Left hindlimb (tissue), 1 donor: ENCODE results near the gene SAXO2.
"Not testable (repeated sequence)": the region's sequence is repeated elsewhere in the genome, so short reads cannot be mapped to it uniquely, and the experiment has no call there.

ENCODE experiments used
- DNase-seq: peaks from one replicate; pipeline ENCODE4 v3.0.0-alpha.2; 2018

SAXO2 gene, protein sequence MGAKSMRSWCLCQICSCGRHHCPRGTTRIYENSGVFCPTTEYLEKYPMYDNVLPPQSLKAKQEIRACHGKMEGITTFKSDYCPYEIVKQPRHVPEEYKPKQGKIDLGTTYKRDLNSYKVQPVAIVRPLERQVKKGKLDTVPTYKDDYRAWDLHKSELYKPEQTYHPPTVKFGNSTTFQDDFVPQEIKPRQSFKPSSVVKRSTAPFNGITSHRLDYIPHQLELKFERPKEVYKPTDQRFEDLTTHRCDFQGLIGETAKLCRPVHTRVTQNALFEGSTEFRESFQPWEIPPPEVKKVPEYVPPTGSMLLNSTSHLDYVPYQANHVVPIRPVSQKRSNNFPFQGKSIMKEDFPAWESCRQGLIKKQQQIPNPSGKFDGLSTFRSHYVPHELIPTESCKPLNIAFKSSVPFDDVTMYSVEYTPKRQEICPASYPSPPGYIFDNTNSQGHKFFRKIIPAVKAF

DNA sequence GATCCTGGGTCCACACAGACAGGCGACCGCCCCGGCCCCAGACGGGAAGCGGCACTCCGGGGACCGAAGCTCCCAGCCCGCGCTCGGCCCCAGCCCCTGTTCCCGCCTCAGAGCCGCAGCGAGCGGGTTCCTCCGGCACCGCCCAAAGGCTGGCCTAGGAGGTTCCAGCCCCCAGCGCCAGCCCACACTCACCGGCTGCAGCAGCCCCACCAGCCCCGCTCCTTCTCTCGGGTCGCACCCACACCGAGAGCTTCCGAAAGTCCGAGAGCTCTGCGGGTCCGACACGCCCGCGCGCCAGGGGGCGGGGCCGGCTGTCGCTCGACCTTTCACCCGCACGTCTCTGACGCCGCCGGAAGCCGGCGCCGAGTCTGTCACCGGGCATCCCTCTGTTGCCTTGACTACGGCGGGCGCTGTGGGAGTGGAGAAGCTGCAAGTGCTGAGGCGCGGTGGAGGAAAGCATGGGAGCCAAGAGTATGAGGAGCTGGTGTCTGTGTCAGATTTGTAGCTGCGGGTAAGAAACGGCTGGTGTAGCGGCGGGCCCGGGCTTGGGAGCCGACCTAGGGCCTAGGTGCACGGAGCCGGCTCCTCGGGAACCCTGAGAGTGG lies at the start of gene SAXO2, which contains the start of gene EFL1:
Gene SAXO2 (plus strand): TSS at position 397 of the 605 bp plus-strand sequence. CDS start 62 bp downstream, at position 459.
Gene EFL1 (minus strand): TSS at position 313 of the 605 bp plus-strand sequence. CDS start 956 bp downstream, outside the sequence.
- peak; percentile 95 for DNase-seq

DNA sequence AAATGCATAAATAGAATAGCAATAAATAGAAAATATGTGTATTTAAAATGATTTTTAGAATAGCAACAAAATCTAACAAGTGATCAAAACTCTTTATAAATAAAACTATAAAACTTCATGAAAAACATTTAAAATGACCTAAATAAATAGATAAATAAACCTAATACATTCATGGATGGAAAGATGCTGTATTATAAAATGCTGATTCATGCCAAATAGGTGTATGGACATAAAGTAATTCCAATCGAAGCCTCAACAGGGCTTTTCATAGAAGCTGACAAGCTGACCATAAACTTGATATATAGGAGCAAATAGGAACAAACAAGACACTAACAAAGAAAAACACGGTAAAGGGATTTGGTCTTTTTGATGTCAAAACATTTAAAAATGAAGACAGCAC lies 46.5 kb upstream of the SAXO2 start:
- not testable (repeated sequence) for DNase-seq

DNA sequence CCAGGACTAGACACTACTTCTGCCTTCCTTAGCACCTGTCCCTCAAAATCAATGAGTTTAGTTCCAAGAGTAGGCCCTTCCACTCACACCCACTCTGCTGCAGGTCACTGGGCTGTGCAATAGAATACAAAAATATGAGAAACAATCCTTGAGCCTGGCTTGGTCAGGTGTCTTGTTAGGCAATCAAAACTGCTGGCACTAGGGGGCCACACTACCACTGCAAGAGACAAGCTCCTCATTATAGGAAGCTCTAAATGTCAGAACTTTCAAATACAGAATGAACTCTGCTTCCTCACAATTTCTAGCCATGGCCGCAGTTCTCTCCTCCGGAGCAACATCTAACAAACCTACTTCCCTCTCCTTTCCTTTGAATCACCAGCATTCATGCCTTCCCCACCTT lies 41.1 kb upstream of the SAXO2 start:
- DNase-seq = not testable (repeated sequence)

DNA sequence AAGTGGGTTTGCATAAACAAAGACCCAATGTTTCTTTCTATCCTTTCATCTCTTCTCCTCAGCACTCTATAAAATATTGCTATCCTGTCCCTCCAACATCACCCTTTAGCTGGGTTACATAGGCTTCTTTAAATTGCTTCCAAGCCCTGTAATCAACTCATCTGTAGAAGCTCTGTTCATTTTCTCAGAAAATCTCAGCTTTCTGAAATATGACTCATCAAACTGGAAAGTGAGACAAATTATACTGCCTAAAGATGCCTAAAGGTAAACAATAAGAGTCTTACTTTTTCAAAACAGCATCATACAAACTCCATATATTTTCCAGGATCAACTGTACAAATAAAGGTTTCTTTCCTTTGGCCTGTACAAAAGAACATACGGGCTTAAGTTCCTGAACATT lies 33.9 kb upstream of the SAXO2 start:
- no peak for DNase-seq

DNA sequence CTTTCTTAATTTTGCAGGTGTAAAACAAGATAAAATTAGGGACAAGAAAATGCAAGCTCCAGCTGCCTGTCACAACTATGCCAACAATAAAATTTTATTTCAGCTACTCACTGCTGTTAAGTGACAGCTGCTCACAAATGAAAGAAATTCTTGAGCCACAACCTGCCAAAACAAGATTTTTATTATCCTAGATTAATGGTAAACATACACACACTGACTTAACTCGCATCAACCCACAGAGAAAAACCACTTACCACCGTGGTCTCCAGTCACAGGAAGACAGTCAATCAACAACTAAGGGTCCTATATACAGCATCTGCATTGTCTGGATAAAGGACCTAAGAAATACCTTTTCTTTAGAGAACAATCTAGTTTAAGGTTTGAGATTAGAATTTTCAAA lies 31.4 kb upstream of the SAXO2 start:
- DNase-seq = no peak

DNA sequence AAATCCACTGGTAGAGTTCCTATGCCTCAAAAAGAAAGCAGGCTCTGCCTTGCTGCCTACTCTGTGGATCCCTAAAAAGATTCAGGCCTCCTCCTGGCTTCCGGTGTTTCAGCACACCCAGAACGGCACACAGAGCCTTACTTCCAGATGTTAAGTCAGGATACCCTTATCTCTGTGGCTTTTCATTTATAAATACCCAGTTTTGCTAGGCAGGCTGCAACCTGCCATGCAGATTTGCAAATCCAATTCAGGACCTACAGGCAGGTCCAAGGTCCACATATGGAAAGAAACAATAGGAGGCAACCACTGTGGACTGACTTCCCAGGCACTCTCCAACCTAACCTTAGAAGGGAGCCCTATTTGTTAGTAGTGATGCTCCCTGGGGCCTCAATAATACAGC lies 30.8 kb upstream of the SAXO2 start:
- DNase-seq = no peak

DNA sequence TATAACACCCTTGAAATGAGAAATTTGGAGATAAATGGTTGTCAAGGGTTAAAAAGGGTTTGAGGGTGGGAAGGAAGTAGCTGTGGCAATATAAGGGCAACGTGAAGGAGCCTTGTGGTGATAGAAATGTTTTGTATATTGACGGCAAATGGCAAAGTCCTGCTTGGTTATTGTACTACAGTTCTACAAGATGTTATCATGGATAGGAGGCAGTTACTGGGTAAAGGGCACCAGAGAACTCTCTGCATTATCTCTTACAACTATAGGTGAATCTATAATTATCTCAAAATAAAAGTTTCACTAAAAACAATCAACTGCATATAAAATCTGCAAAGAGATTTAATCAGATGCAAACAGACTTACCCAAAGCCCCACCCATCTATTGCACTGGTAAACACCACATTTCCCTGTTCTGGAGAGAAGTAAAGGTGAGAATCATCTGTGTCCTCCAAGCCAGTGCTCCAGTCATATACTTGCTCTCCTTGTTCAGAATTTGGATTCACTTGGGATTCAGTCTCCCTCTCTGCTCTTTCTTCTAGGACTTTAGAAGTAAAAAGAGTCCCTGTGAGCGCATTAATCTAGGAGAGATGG lies 24.6 kb upstream of the SAXO2 start:
- DNase-seq = not testable (repeated sequence)

DNA sequence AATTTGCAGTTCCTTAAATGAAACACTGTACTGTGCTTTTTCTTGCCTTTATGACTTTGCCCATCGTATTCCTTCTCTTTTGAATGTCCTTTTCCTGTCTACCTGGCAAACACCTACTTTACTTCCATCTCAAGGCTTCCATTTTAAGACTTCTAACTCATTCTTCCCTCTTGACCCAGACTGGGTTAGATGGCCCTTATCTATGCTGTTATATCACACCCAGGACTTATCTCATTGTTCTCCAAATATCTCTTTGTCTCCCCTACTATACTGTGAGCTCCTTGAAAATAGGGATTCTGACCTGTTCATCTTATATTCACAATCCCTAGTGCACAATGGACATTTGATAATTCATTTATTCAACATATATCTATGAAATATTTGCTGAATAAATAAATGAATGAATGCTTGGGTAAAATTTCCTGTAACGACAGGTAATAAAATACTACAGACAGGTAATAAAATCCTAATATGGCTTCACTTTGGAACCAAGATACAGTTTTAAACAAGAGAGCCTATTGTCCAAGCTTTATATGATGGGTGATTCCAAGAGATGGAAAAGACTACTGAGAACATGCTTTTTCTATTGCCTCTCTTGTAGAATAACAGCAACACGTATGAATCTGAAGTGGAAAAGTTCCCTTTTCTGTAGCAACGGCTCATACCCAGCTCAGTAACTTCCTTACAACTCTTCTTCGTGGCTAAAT lies 22.8 kb upstream of the SAXO2 start:
- DNase-seq = no peak

DNA sequence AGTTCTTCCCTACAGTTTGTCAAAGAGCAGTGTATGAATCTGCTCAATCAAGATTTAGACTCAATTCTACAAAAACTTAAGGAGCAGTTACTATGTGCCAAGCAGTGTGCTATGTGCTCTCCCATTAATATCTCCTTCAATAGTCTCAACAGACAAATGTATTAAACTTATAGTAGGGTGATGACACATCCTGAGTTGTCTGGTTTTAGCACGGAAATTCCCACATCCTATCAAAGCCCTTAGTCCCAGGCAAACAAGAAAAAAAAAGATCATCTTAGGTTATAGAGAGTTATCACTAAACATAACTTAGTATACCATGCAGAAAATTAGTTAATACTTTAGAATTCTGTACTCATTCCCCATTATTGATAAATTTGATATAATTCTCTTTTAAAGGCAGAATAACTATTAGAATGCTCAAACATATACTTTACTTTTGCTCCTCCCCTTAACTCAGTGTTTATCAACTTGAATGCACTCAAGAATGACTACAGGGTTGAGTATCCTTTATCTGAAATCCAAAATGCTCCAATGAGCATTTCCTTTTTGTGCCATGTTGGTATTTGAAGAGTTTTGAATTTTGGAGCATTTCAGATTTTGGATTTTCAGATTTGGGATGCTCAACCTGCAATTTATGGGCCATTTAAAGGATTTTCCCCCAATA lies 20.6 kb upstream of the SAXO2 start:
- DNase-seq = not testable (repeated sequence)

DNA sequence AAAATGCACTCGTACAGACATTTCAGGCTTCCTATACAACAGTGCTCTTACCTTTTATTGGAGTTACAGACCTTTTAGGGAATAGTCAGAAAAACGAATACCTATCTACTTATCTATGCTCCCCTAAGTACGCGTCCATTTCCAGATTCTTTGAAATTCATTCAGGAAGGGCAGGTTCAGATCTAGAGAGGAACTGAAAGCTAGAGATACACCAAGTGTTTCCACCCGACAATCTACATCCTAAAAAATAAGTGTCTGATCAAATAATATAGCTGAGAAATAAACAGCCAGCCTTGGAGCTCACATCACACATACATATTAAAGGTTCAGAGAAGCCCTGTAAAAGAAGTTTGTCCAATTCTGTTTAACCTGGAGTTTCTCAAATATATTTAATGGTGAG lies 19.0 kb upstream of the SAXO2 start:
- not testable (repeated sequence) for DNase-seq

DNA sequence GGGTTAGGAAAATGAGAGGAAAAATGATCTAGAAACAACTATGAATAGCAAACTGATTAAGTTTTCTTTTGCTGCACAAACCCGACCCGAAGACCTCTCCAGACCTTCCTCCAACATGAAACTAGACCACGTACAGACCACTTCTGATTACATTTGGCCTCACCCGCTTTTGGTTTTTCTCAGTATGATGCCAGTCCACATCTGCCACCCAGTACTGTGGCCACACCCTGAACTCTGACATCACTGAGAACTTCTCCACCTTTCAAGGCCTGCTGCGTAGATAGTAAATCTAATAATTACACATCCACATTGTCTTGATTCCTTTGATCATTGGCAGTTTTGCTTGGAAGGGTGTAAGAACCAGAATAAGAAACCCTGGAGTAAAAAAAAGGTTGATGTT lies 16.7 kb upstream of the SAXO2 start:
- not testable (repeated sequence) for DNase-seq

DNA sequence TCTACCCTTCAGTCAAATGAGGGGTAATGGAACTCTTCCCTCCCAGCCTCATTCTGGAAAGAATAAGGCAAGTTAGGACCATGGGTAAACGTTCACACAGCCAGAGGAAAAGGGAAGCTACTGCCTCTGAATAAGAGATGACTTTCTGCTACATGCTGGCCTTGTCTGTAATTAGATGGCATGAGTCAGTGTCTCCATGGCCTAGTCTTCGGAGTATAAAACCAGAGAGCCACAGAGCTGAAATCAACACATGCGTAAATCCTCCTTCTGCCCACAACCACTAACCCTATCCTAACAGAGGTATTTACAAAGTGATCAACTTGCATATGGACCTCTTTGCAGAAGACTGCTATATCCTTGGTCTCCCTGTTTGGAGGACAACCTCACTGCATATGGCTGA lies 14.4 kb upstream of the SAXO2 start:
- not testable (repeated sequence) for DNase-seq

DNA sequence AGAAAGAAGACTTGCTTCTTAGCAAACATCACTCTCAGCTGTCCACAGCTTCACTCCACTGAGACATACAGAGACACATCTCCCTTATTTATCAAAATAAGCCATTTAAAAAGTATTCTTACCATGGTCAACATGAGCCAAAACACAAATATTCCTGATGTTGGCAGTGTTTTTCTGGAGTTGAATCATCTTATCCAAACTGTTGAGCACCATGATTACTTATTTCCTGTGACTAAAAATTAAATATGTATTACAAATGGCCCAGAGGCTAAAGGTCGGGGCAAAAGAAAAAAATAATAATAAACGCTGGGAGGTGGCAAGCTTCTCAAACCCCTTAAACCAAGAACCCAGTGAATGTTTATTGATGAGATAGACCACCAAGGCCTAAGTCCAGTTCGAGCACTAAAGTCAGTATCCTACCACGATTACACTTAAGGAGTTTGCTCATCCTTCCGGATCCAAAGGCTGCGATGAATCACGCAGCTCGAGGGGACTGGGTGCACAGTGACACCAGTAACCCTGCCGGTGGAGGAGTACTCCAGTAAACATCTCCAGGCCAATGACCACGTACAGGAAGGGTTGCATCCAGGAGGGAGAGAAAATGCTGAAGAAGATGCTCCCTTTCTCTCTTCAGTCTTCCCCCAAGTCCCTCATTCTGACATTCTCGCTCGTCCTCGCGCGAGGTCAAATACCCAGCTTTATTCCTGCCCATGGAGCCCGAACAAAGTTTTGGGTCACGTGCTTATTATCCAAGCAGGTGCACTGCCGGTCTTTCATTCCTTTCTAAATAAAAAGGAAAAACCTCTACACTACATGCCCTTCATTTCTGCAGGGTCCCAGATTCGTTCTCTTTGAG lies 824 bp upstream of the SAXO2 start:
- DNase-seq = not testable (repeated sequence)

DNA sequence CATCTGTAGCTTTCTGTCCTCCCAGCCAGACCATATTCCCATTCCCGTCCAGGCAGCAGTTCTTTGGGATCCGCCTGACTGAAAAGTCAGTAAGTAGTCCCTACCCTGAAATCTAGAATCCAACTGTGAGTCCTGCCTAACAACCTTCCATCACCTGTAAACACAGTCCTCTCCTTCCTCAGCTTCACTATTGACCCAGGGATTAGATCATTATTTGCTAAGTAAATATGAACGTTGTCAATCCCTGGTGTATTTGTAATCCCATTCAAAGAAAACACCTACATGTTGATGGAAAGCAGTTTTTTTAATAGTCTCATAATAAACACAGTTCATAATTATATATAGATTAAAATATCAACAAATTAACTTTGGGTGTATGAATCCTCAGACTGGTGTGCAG lies 732 bp downstream of the SAXO2 start:
- DNase-seq = no peak

DNA sequence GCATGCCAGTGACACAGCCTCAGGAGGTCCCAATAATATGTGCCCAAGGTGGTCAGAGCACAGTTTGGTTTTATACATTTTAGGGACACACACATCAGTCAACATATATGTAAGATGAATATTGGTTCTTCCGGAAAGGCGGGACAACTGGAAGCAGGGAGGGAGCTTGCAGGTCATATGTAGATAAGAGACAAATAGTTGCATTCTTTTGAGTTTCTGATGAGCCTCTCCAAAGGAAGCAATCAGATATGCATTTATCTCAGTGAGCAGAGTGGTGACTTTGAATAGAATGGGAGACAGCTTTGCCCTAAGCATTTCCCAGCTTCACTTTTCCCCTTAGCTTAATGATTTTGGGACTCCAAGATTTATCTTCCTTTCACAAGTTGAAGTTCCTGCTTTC lies 4.5 kb downstream of the SAXO2 start:
- not testable (repeated sequence) for DNase-seq

DNA sequence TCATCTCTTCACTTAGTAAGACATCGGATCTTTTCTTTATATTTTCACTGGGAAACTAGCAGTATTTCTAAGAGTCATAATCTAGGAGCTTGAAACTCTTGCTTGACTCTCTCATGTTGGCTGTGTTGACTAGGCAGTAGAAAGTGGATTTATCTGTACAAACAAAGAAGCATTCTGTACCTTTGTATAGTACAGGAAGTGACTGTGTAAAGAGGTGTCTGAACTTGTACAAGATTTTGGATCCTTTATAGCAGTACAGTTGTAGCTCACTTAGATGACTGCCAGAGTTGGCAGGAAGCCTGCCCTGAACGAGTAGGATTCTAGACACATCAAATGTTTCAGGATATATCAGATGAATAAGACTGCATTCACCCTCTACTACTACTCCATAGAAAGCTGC lies 5.8 kb downstream of the SAXO2 start:
- DNase-seq = not testable (repeated sequence)

DNA sequence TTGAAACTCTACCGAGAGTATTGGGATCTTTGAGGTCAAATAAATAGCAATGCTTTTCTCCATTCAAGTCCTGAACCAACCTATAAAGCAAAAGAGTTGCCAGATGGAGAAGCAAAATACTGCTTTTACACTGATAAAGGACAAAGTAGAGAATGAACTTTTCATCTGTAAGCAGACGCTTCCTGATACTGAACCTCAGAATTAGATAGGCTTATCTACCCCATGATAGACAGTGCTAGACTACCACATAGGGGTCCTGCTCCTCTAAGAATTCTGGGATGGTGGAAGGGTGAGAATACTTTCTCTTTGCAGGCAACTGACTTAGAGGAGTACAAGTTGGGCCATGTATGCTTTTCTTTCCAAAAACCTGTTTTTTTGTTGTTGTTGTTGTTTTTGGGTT lies 9.5 kb downstream of the SAXO2 start:
- DNase-seq = no peak

DNA sequence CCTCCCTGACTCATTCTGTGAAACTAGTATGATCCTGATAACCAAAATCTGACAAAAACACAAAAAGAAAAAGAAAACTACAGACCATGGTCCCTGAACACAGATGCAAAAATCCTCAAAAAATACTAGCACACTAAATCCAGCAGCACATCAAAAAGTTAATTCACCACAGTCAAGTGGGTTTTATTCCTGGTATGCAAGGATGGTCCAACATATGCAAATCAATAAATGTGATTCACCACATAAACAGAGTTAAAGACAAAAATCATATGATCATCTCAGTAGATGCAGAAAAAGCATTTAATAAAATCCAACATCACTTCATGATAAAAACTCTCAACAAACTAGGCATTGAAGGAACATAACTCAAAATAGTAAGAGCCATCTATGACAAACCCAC lies 12.8 kb downstream of the SAXO2 start:
- no peak for DNase-seq

DNA sequence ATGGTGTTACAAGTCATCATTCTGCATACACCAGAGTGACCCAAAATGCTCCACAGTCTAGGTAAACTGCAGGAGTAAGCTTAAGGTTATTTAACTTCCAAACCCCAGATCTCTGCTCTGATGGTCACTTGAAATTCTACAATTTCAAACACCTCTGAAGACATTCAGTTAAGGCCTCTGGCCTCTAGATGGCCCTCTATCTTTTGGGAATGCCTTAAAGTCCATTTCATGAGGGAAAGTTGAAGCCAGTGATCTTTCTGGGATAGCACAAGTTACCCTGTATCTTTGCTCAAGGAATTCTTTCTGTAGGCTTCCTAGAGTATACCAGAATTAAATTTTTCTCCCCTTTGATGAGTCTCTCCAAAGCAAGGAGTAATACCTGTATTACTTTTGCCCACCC lies 18.7 kb downstream of the SAXO2 start:
- DNase-seq = not testable (repeated sequence)

DNA sequence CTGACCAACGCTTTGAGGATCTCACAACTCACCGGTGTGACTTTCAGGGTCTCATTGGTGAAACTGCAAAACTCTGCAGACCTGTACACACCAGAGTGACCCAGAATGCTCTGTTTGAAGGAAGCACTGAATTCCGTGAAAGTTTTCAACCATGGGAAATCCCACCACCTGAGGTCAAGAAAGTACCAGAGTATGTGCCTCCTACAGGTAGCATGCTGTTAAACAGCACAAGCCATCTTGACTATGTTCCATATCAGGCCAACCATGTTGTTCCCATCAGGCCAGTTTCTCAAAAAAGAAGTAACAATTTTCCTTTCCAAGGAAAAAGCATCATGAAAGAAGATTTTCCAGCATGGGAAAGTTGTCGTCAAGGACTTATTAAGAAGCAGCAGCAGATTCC lies 19.8 kb downstream of the SAXO2 start:
- DNase-seq = not testable (repeated sequence)

DNA sequence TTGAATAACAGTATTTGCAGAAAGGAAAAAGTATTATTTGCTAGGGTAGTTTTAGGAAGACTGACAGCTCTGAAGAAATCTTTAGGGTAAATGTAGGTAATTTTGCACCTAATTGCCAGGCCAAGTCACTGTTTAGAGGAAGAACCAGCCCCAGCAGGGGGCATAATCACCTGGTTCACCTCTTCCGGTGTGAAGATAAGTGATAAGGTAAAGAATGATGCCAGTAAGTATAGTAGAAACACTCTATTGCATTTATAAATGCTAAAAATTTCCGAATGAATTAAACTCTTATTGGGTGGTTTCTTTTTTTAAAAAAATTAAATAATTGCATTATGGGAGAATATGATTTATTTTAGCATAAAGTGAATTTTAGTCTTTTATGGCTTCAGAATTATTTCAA lies 21.8 kb downstream of the SAXO2 start:
- not testable (repeated sequence) for DNase-seq

DNA sequence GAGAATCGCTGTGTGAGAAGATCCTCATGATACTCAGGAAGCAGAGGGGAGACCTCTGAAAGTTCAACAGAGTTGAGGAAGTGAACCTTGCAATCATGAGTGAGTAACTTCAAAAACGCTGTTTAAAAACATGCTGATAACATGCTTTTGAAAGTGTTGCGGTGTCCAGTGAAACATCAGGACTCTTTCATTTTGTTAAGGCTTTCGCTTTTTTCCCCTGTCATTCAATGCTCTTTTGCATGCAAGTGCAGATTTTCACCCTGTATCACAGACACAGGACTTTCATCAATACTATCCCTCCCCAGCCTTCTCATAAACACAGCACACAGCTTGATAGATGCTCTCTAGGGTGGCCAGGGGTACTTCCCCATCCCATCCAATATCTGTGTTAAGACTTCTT lies 23.9 kb downstream of the SAXO2 start:
- not testable (repeated sequence) for DNase-seq
